OCI-LY3 (cell line): ENCODE measurements around the gene MUSTN1.

ENCODE experiments used
- H2AFZ ChIP-seq: fragments of 200-600, 300-600 bp; shearing (Covaris generic); 2 replicates; pipeline ENCODE4 v1.6.0; 2014; ENCODE audit warnings: antibody characterized with exemption, low read depth, low read length
- H3K27ac ChIP-seq: fragments of 200-600, 300-600 bp; sonication (generic); 2 replicates; pipeline ENCODE4 v1.5.1; 2014; ENCODE audit warnings: mild to moderate bottlenecking, low read length, moderate library complexity, mixed read lengths
- H3K27me3 ChIP-seq: fragments of 200-600, 300-600 bp; sonication (generic); 2 replicates; pipeline ENCODE4 v1.6.1; 2014; ENCODE audit warnings: low read depth, low read length, mixed read lengths
- H3K36me3 ChIP-seq: fragments of 200-600, 300-600 bp; sonication (generic); replicated peaks from 2 replicates; pipeline ENCODE3; 2014; ENCODE audit warnings: low read depth, low read length, mixed read lengths
- H3K4me1 ChIP-seq: fragments of 300-600, 200-600 bp; sonication (generic); 2 replicates; pipeline ENCODE4 v1.6.1; 2014; ENCODE audit warnings: low read length, mixed read lengths
- H3K4me2 ChIP-seq: fragments of 200-600, 300-600 bp; sonication (generic); 2 replicates; pipeline ENCODE4 v1.6.1; 2014; ENCODE audit warnings: low read length, mixed read lengths
- H3K4me3 ChIP-seq: fragments of 300-600, 200-600 bp; sonication (generic); 2 replicates; pipeline ENCODE4 v1.5.1; 2014; ENCODE audit warnings: antibody characterized with exemption, mild to moderate bottlenecking, low read length, moderate library complexity
- H3K79me2 ChIP-seq: fragments of 300-600, 200-600 bp; shearing (Covaris generic); 2 replicates; pipeline ENCODE4 v1.6.1; 2014; ENCODE audit warnings: mild to moderate bottlenecking, low read length, mixed read lengths
- H3K9ac ChIP-seq: fragments of 300-600, 200-600 bp; shearing (Covaris generic); 2 replicates; pipeline ENCODE4 v1.6.0; 2014; ENCODE audit warnings: mild to moderate bottlenecking, low read length, moderate library complexity
- H3K9me3 ChIP-seq: fragments of 200-600, 300-600 bp; shearing (Covaris generic); 2 replicates; pipeline ENCODE4 v1.6.1; 2014; ENCODE audit warnings: low read length, mixed read lengths; ENCODE audit not compliant: insufficient read depth
- H4K20me1 ChIP-seq: fragments of 200-600, 300-600 bp; sonication (generic); 2 replicates; pipeline ENCODE4 v1.6.1; 2016; ENCODE audit warnings: low read length, mixed read lengths; ENCODE audit not compliant: insufficient read depth
- EZH2phosphoT487 ChIP-seq: fragments of 200-600 bp; shearing (Covaris generic); IDR thresholded peaks from 2 replicates; pipeline ENCODE4 v1.6.1; 2018; ENCODE audit warnings: antibody characterized with exemption, mixed run types, low read depth
- TF ChIP-seq, protein P1 (sequence below): fragments of 200-600, 300-600 bp; sonication (generic); IDR thresholded peaks from 2 replicates; pipeline ENCODE4 v1.5.1; 2014; ENCODE audit warnings: antibody characterized with exemption, low read length, low read depth

MUSTN1 gene

GRCh38 chr3:52841211-52841980 is 6.6 kb upstream of the MUSTN1 start:
- Histone ChIP-seq H3K4me1 (peaks cover 11% of the 10 kb centered on the region), H3K36me3 (no peaks in the 10 kb centered on the region)

DNA sequence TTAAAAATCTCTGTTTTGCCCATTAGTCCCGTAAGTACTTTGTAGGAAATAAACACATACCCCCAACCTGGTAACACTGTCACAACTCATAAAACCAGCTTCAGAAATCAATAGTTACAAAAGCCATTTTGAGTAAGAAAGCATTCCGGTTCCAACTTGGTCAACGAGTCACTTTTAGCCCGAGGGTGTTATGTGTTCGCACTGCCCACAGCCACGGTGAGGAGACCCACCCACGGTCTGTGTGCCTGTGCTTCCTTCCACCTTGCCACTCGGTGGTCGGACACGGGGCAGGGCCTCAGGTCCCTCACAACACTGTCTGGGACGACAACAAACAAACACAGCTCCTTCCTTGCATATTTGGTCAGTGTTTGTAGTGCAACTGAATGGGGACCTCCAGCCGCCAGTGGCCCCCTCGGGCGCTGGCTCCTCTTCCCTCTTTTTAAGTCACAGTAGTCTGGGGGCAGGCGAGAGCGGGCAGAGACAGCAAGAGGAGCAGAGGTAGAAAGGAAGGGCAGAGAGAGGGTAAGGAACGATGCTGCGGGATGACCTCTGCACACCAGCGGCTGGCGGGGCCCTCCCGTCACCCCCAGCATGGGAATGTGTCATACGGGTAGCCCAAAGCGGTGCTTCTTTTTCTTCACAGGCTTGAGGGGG is 5.2 kb upstream of the MUSTN1 start:
- Histone ChIP-seq H3K4me1 (peaks cover 11% of the 10 kb centered on the region), H3K4me2 (no peak overlapping the region), H3K4me3 (no peak overlapping the region), H3K36me3 (no peaks in the 10 kb centered on the region), H3K9ac (no peak overlapping the region), H3K9me3 (no peaks in the 10 kb centered on the region), H3K79me2 (no peaks in the 10 kb centered on the region), H4K20me1 (no peaks in the 10 kb centered on the region), H3K27ac (no peak overlapping the region), H2AFZ (no peak overlapping the region), H3K27me3 (no peaks in the 10 kb centered on the region)
- TF ChIP-seq EZH2phosphoT487: no peak
- TF ChIP-seq, protein P1, sequence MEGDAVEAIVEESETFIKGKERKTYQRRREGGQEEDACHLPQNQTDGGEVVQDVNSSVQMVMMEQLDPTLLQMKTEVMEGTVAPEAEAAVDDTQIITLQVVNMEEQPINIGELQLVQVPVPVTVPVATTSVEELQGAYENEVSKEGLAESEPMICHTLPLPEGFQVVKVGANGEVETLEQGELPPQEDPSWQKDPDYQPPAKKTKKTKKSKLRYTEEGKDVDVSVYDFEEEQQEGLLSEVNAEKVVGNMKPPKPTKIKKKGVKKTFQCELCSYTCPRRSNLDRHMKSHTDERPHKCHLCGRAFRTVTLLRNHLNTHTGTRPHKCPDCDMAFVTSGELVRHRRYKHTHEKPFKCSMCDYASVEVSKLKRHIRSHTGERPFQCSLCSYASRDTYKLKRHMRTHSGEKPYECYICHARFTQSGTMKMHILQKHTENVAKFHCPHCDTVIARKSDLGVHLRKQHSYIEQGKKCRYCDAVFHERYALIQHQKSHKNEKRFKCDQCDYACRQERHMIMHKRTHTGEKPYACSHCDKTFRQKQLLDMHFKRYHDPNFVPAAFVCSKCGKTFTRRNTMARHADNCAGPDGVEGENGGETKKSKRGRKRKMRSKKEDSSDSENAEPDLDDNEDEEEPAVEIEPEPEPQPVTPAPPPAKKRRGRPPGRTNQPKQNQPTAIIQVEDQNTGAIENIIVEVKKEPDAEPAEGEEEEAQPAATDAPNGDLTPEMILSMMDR: no peak

More at GRCh38 chr3:52841211-52841980, 6.6 kb upstream of the MUSTN1 start:
- Histone ChIP-seq H3K4me2 (peak overlapping the region; percentile 44), H3K9me3 (no peaks in the 10 kb centered on the region), H3K79me2 (no peaks in the 10 kb centered on the region), H3K27me3 (no peaks in the 10 kb centered on the region), H3K9ac (no peak overlapping the region), H3K4me3 (no peak overlapping the region), H4K20me1 (no peaks in the 10 kb centered on the region), H2AFZ (no peak overlapping the region), H3K27ac (peak overlapping the region; percentile 46)
- TF ChIP-seq EZH2phosphoT487: no peak

- no peak overlapping the region for H2AFZ ChIP-seq
- H4K20me1 ChIP-seq: no peaks in the 10 kb centered on the region
- no peak overlapping the region for H3K4me3 ChIP-seq
- TF ChIP-seq, protein P1: no peak
- no peak for TF ChIP-seq EZH2phosphoT487
- H3K79me2 ChIP-seq: no peaks in the 10 kb centered on the region
- no peak overlapping the region for H3K4me2 ChIP-seq
- H3K9ac ChIP-seq: no peak overlapping the region
- peaks cover 11% of the 10 kb centered on the region for H3K4me1 ChIP-seq
- H3K9me3 ChIP-seq: no peaks in the 10 kb centered on the region
- no peaks in the 10 kb centered on the region for H3K27me3 ChIP-seq
- H3K27ac ChIP-seq: no peak overlapping the region
- no peaks in the 10 kb centered on the region for H3K36me3 ChIP-seq
These were observed 4.4 kb upstream of the MUSTN1 start for GRCh38 chr3:52839268-52839575.

DNA sequence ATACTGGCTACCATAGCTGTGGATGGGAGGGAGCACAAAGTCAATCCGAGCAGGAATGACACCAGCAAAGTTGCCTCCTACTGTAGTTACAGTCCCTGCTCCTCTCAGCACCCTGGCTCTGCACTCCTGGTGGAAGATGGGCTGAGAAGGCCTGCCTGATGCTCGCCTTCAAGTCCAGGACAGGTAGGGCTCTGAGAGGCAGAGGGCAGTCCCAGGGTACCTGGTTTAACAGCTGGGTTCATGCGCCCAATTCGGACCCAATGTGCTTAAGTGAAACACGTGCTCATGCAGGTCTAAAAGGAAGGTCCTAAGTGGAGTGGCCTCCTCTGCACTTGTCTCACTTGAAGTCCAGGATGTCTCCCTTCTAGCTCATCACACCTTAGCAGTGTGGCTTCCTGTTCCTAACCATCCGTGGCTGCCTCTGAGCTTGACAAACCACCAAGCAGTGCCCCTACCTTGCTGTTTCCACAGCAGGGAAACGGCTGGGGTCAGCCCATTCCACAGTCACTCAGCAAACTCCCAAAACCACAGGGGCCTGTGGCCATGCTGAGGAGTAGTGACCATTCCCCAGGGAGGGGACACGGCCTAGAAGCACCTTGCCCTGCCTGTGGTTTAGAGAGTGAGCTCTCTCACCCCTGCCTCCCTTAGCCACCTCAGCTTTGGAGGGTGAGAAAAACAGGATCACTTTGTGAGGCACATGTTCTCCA is 3.9 kb upstream of the MUSTN1 start:
- no peak overlapping the region for H2AFZ ChIP-seq
- no peaks in the 10 kb centered on the region for H3K36me3 ChIP-seq
- no peaks in the 10 kb centered on the region for H3K79me2 ChIP-seq
- H3K4me2 ChIP-seq: no peak overlapping the region
- H3K4me1 ChIP-seq: peaks cover 11% of the 10 kb centered on the region
- TF ChIP-seq, protein P1: no peak
- TF ChIP-seq EZH2phosphoT487: no peak
- H3K4me3 ChIP-seq: no peak overlapping the region
- no peak overlapping the region for H3K9ac ChIP-seq
- H3K9me3 ChIP-seq: no peaks in the 10 kb centered on the region
- no peak overlapping the region for H3K27ac ChIP-seq
- H3K27me3 ChIP-seq: no peaks in the 10 kb centered on the region
- H4K20me1 ChIP-seq: no peaks in the 10 kb centered on the region
